HFFc6 (cell line): ENCODE results near the gene HNRNPA0. TPM values are rescaled to one million over a fixed set of nuclear protein-coding genes. Genes with fewer than 3 reads are reported as not detected.

ENCODE experiments used
- DNase-seq: peaks from one replicate; pipeline ENCODE4 v3.0.0-alpha.2; 2018
- H3K27ac Mint-ChIP-seq: 2 replicates; pipeline ENCODE4 v1.8.0; 2020; ENCODE audit warnings: mild to moderate bottlenecking, mixed read lengths
- H3K27me3 Mint-ChIP-seq: 2 replicates; pipeline ENCODE4 v1.8.0; 2021; ENCODE audit warnings: mild to moderate bottlenecking, moderate library complexity, mixed read lengths; ENCODE audit not compliant: insufficient read depth
- H3K36me3 Mint-ChIP-seq: 2 replicates; pipeline ENCODE4 v1.8.0; 2021; ENCODE audit warnings: low read depth, mixed read lengths
- H3K4me1 Mint-ChIP-seq: 2 replicates; pipeline ENCODE4 v1.8.0; 2020; ENCODE audit warnings: low read depth, mixed read lengths
- H3K4me3 Mint-ChIP-seq: 2 replicates; pipeline ENCODE4 v1.8.0; 2020; ENCODE audit warnings: mild to moderate bottlenecking, moderate library complexity, mixed read lengths
- H3K9me3 Mint-ChIP-seq: 2 replicates; pipeline ENCODE4 v1.8.0; 2020; ENCODE audit warnings: mild to moderate bottlenecking, mixed read lengths
- CTCF ChIP-seq: fragments of 200-600 bp; sonication (generic); IDR thresholded peaks from 2 replicates; pipeline ENCODE4 v1.5.0; 2021; ENCODE audit warnings: antibody characterized with exemption, mild to moderate bottlenecking
- total RNA-seq, 6 experiments: library from RNA; stranded (reverse); fragmentation: NEBNext Ultra II Directional; extraction: Animal tissue kit (Norgen Biotek cat#: 25700); gene quantifications; 2 replicates in 1 of 6; 3 replicates in 5 of 6; pipeline ENCODE4 v1.2.3, GENCODE V29; 2021

Gene HNRNPA0
- total RNA-seq, 6 experiments from 2014 or later: 20.3 to 23.0 (median 22.0) TPM

- H3K4me1 Mint-ChIP-seq: peaks cover 21% of the 10 kb centered on the region; the same call in 1 of the 2 replicates
- peak overlapping the region; percentile 100 for H3K27ac Mint-ChIP-seq
- peak overlapping the region; percentile 99 for H3K4me3 Mint-ChIP-seq
- no peak; the same call in 1 of the 2 replicates for TF ChIP-seq CTCF
- peaks cover 7% of the 10 kb centered on the region for H3K27me3 Mint-ChIP-seq
- no peak for DNase-seq
- peaks cover 35% of the 10 kb centered on the region for H3K36me3 Mint-ChIP-seq
- no peaks in the 10 kb centered on the region for H3K9me3 Mint-ChIP-seq
Measured at GRCh38 chr5:137752905-137753690, 1.1 kb downstream of the HNRNPA0 start.

- peak; percentile 87 for TF ChIP-seq CTCF
- Mint-ChIP-seq H3K27ac (peak overlapping the region; percentile 100), H3K9me3 (no peaks in the 10 kb centered on the region), H3K27me3 (peaks cover under 1% of the 10 kb centered on the region; the same call in 1 of the 2 replicates), H3K4me3 (peak overlapping the region; percentile 99), H3K36me3 (peaks cover 35% of the 10 kb centered on the region), H3K4me1 (peaks cover 21% of the 10 kb centered on the region; the same call in 1 of the 2 replicates)
- DNase-seq: peak; percentile 65
Measured at GRCh38 chr5:137751869-137752491, 2.2 kb downstream of the HNRNPA0 start.

- Mint-ChIP-seq H3K27me3 (no peaks in the 10 kb centered on the region), H3K27ac (no peak overlapping the region), H3K9me3 (no peaks in the 10 kb centered on the region), H3K4me3 (no peak overlapping the region), H3K36me3 (peaks cover 35% of the 10 kb centered on the region), H3K4me1 (peaks cover 21% of the 10 kb centered on the region; the same call in 1 of the 2 replicates)
- DNase-seq: no peak
- TF ChIP-seq CTCF: no peak
Measured at GRCh38 chr5:137750436-137750835, 3.7 kb downstream of the HNRNPA0 start.

- DNase-seq: no peak
- H3K4me3 Mint-ChIP-seq: no peak overlapping the region
- no peak overlapping the region for H3K27ac Mint-ChIP-seq
- H3K9me3 Mint-ChIP-seq: no peaks in the 10 kb centered on the region
- H3K27me3 Mint-ChIP-seq: no peaks in the 10 kb centered on the region
- TF ChIP-seq CTCF: no peak
- peaks cover 24% of the 10 kb centered on the region for H3K36me3 Mint-ChIP-seq
- peaks cover 16% of the 10 kb centered on the region; the same call in 1 of the 2 replicates for H3K4me1 Mint-ChIP-seq
Measured at GRCh38 chr5:137747848-137748247, 6.3 kb downstream of the HNRNPA0 start.

- H3K27me3 Mint-ChIP-seq: peaks cover 10% of the 10 kb centered on the region
- peaks cover 1% of the 10 kb centered on the region for H3K9me3 Mint-ChIP-seq
- H3K36me3 Mint-ChIP-seq: no peaks in the 10 kb centered on the region
- no peak overlapping the region for H3K4me3 Mint-ChIP-seq
- no peaks in the 10 kb centered on the region for H3K4me1 Mint-ChIP-seq
- peak; percentile 85 for TF ChIP-seq CTCF
- DNase-seq: peak; percentile 67
- no peak overlapping the region for H3K27ac Mint-ChIP-seq
Measured at GRCh38 chr5:137743031-137743640, 11.0 kb downstream of the HNRNPA0 start.
